SK-N-MC (cell line): Measurements from ENCODE around the gene HOXB5.

Experiments used
- EZH2 ChIP-seq: fragments of 200-600 bp; sonication (generic); IDR thresholded peaks from one replicate; pipeline ENCODE4 v1.6.1; 2017; ENCODE audit warnings: antibody characterized with exemption
- POLR2AphosphoS5 ChIP-seq: IDR thresholded peaks from 2 replicates; pipeline ENCODE4 v1.6.1; 2012; ENCODE audit warnings: mild to moderate bottlenecking, low read depth, low read length, borderline replicate concordance

GRCh38 chr17:48624118-48624517, 30.5 kb upstream of the HOXB5 start:
- TF ChIP-seq EZH2 (no peak), POLR2AphosphoS5 (no peak)
